ENCODE measurements around the gene MINDY4B.

MINDY4B gene
- long read RNA-seq, result 0 reads

- no peak for DNase-seq (ENCODE audit: low read depth in 1 of 2, low spot score in 1 of 2)
- no peak within 1 kb of the TSS for H3K4me3 ChIP-seq (replicated peaks; ENCODE audit: insufficient read depth, low read length)
- peaks cover 5% of the 10 kb centered on the region for H3K27me3 ChIP-seq (ENCODE audit: insufficient read depth, poor library complexity, severe bottlenecking)
- no peak within 1 kb of the TSS for H3K27ac ChIP-seq (replicated peaks)
- TF ChIP-seq GABPA (IDR thresholded peaks at IDR 0.05; ENCODE audit: low read depth), result no peak
- TF ChIP-seq REST (IDR thresholded peaks at IDR 0.05; ENCODE audit: insufficient replicate concordance, low read depth), result no peak
- no peak for TF ChIP-seq CTCF (IDR thresholded peaks at IDR 0.05; ENCODE audit: insufficient read depth, low read length)
- TF ChIP-seq POLR2AphosphoS5 (IDR thresholded peaks at IDR 0.05; ENCODE audit: low read depth), result no peak
- TF ChIP-seq SPI1 (IDR thresholded peaks at IDR 0.05; ENCODE audit: borderline replicate concordance, low read depth), result peak; percentile 25; the same call in 1 of the 2 replicates
Observed at GRCh38 chr3:150905339-150905738, at the start of gene MINDY4B. TSS of gene MINDY4B (minus strand) at chr3:150905439. CDS start at chr3:150905439, 0 bp downstream.

- no peak overlapping the region for H3K4me3 ChIP-seq (replicated peaks; ENCODE audit: insufficient read depth, low read length)
- no peak overlapping the region for H3K27ac ChIP-seq (replicated peaks)
- peaks cover 10% of the 10 kb centered on the region for H3K27me3 ChIP-seq (ENCODE audit: insufficient read depth, poor library complexity, severe bottlenecking)
- no peak for DNase-seq (ENCODE audit: low read depth in 1 of 2, low spot score in 1 of 2)
- TF ChIP-seq REST (IDR thresholded peaks at IDR 0.05; ENCODE audit: insufficient replicate concordance, low read depth), result no peak
- TF ChIP-seq CTCF (IDR thresholded peaks at IDR 0.05; ENCODE audit: insufficient read depth, low read length), result no peak
- no peak for TF ChIP-seq SPI1 (IDR thresholded peaks at IDR 0.05; ENCODE audit: borderline replicate concordance, low read depth)
- TF ChIP-seq POLR2AphosphoS5 (IDR thresholded peaks at IDR 0.05; ENCODE audit: low read depth), result no peak
- no peak for TF ChIP-seq GABPA (IDR thresholded peaks at IDR 0.05; ENCODE audit: low read depth)
Observed at GRCh38 chr3:150951923-150952322, 46.7 kb upstream of the MINDY4B start.

GRCh38 chr3:150945226-150946032 lies 40.2 kb upstream of the MINDY4B start:
- no peak overlapping the region for H3K27ac ChIP-seq (replicated peaks)
- TF ChIP-seq CTCF (IDR thresholded peaks at IDR 0.05; ENCODE audit: insufficient read depth, low read length) (no peak), GABPA (IDR thresholded peaks at IDR 0.05; ENCODE audit: low read depth) (no peak), POLR2AphosphoS5 (IDR thresholded peaks at IDR 0.05; ENCODE audit: low read depth) (no peak), REST (IDR thresholded peaks at IDR 0.05; ENCODE audit: insufficient replicate concordance, low read depth) (no peak), SPI1 (IDR thresholded peaks at IDR 0.05; ENCODE audit: borderline replicate concordance, low read depth) (no peak)
- no peak for DNase-seq (ENCODE audit: low read depth in 1 of 2, low spot score in 1 of 2)
- no peaks in the 10 kb centered on the region for H3K27me3 ChIP-seq (ENCODE audit: insufficient read depth, poor library complexity, severe bottlenecking)
- no peak overlapping the region for H3K4me3 ChIP-seq (replicated peaks; ENCODE audit: insufficient read depth, low read length)
